ENCODE data around the gene SVOP.

DNA sequence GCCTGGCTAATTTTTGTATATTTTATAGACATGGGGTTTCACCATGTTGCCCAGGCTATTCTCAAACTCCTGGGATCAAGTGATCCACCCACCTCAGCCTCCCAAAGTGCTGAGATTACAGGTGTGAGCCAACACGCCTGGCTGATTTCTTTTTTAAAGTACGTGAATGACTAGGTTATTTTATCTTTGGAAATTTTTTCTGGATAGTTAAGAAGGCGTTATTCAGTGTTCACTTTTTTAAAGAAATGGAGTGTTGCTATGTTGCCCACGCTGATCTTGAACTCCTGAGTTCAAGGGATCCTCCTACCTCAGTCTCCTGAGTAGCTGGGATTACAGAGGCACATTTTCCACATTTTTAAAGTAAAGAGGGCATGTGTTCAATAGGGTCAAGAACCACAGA lies 58.6 kb downstream of the SVOP start:
- TF ChIP-seq, protein P1, sequence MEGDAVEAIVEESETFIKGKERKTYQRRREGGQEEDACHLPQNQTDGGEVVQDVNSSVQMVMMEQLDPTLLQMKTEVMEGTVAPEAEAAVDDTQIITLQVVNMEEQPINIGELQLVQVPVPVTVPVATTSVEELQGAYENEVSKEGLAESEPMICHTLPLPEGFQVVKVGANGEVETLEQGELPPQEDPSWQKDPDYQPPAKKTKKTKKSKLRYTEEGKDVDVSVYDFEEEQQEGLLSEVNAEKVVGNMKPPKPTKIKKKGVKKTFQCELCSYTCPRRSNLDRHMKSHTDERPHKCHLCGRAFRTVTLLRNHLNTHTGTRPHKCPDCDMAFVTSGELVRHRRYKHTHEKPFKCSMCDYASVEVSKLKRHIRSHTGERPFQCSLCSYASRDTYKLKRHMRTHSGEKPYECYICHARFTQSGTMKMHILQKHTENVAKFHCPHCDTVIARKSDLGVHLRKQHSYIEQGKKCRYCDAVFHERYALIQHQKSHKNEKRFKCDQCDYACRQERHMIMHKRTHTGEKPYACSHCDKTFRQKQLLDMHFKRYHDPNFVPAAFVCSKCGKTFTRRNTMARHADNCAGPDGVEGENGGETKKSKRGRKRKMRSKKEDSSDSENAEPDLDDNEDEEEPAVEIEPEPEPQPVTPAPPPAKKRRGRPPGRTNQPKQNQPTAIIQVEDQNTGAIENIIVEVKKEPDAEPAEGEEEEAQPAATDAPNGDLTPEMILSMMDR (IDR thresholded peaks at IDR 0.05; ENCODE audit: low read depth, low read length, poor library complexity, severe bottlenecking), result no peak
- no peak for TF ChIP-seq EZH2phosphoT487 (IDR thresholded peaks at IDR 0.05; ENCODE audit: borderline replicate concordance, low read length)

Data from DOHH2 (cell line).